ENCODE measurements around the gene SUN1.

DNA sequence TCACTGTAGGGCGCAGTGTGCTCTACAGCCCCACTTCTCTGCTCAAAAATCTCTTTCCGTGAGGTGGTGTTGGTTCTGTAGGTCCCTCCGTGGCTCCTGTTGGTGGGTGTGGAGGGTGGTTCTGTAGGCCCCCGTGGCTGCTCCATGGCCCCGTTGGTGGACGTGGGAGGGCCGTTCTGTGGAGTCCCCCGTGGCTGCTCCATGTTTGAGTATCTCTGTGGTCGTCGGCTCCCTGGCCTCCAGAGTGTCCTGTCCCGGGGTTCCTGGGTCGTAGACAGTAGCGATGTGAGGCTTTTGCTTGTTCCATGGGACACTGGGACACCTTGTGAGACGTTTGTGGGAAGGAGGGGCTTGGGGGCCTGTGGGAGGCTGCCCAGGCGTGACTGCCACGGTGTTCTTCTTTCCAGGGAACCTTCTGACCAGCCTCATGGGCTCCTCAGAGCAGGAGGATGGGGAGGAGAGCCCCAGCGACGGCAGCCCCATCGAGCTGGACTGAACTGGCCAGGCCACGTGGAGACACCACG lies 62.7 kb downstream of the SUN1 start:
- TF ChIP-seq CTCF (IDR thresholded peaks at IDR 0.05), result no peak
- TF ChIP-seq ZFX (IDR thresholded peaks at IDR 0.05; ENCODE audit: borderline replicate concordance), result no peak
